ENCODE data around the gene PIGM.
"Not testable (repeated sequence)": the region's sequence is repeated elsewhere in the genome, so short reads cannot be mapped to it uniquely, and the experiment has no call there.

PIGM gene

DNA sequence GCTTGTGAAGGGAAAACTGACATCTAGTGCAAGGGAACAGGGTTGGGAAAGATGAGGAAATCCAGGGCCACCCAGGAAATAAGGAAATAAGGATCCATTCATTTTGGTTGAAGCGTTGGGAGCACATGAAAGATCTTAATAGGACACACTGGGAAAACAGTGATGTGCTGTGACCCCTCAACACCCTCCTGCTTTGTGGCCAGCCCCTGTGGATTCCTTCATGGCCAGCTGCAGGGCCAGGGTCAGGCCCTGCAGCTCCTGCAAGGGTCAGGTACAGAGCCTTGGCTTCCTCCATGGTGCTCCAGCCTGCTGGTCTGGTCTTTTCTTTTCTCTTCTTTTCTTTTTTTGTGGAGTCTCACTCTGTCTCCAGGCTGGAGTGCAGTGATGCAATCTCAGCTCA, 18.8 kb upstream of the PIGM start:
- Histone ChIP-seq H3K18ac (ENCODE audit: low read length) (no peak overlapping the region), H4K91ac (ENCODE audit: low read depth, low read length, poor library complexity) (no peak overlapping the region), H2AK5ac (ENCODE audit: low read depth, low read length) (no peak overlapping the region), H2BK12ac (ENCODE audit: low read length) (no peak overlapping the region), H3K36me3 (replicated peaks in 1 of 2; ENCODE audit: control insufficient read depth in 2 of 2, insufficient read depth in 2 of 2, low read length in 2 of 2) (no peaks in the 10 kb centered on the region), H3K14ac (ENCODE audit: low read length) (no peak overlapping the region), H2BK5ac (ENCODE audit: low read length) (no peak overlapping the region), H4K8ac (ENCODE audit: low read depth, low read length) (no peak overlapping the region), H2BK120ac (ENCODE audit: low read depth, low read length) (no peak overlapping the region), H3K27ac (replicated peaks; ENCODE audit: low read length) (no peak overlapping the region), H3K27me3 (ENCODE audit: control insufficient read depth in 3 of 3, insufficient read depth in 3 of 3, low read depth in 1 of 3, low read length in 3 of 3) (peaks cover 0 to 36% (median 0%) of the 10 kb centered on the region in 3 experiments), H3K4me1 (ENCODE audit: control insufficient read depth in 2 of 2, insufficient read depth in 1 of 2, low read depth in 1 of 2, low read length in 2 of 2) (peaks cover 12 to 35% of the 10 kb centered on the region in 2 donors), H3K4ac (ENCODE audit: low read length) (no peak overlapping the region), H3K9ac (ENCODE audit: low read depth, low read length, poor library complexity) (no peak overlapping the region), H3K23ac (ENCODE audit: low read depth, low read length, poor library complexity) (no peak overlapping the region), H2BK15ac (ENCODE audit: low read length) (no peak overlapping the region), H2AFZ (ENCODE audit: low read length) (no peak overlapping the region), H3K4me2 (ENCODE audit: insufficient read depth, low read length, poor library complexity, severe bottlenecking) (no peak overlapping the region), H3K9me3 (replicated peaks in 1 of 2; ENCODE audit: control insufficient read depth in 2 of 2, insufficient read depth in 1 of 2, low read depth in 1 of 2, low read length in 2 of 2) (peaks cover 2 to 7% of the 10 kb centered on the region in 2 donors), H3K4me3 (ENCODE audit: low read length in 2 of 2) (no peak overlapping the region), H3K79me1 (ENCODE audit: low read depth, low read length) (no peaks in the 10 kb centered on the region)
- no peak for DNase-seq (ENCODE audit: low spot score)
- WGBS, 2 donors (ENCODE audit: extremely low coverage in 2 of 2, insufficient read length in 2 of 2, insufficient replicate concordance in 1 of 2): no CpG with 5 or more reads among the region's 1 CpG

- no CpG with 5 or more reads among the region's 2 CpGs for WGBS, 2 donors (ENCODE audit: extremely low coverage in 2 of 2, insufficient read length in 2 of 2, insufficient replicate concordance in 1 of 2)
Measured at GRCh38 chr1:160050182-160050581, 18.4 kb upstream of the PIGM start.

DNA sequence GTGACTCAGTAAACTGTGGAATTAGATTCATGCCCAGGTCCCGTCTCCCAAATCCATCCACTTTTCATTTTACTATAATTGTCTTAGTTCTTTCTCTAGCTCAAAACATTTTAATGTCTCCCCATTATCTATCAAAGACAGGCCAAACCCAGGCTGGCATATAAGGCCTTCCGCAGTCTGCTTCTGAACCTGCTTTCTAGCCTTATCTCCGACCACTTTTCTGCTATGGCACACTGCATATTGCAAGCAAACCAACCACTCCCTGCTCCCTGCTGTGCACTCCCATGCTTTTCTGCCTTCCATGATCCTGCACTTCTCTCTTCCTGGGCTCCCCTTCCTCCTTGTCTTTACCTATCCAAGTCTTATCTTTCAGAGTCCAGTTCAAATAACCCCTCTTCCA, 17.3 kb upstream of the PIGM start:
- Histone ChIP-seq H2BK120ac (ENCODE audit: low read depth, low read length) (no peak overlapping the region), H3K9me3 (replicated peaks in 1 of 2; ENCODE audit: control insufficient read depth in 2 of 2, insufficient read depth in 1 of 2, low read depth in 1 of 2, low read length in 2 of 2) (peaks cover 2 to 7% of the 10 kb centered on the region in 2 donors), H3K23ac (ENCODE audit: low read depth, low read length, poor library complexity) (no peak overlapping the region), H3K4ac (ENCODE audit: low read length) (no peak overlapping the region), H3K4me1 (ENCODE audit: control insufficient read depth in 2 of 2, insufficient read depth in 1 of 2, low read depth in 1 of 2, low read length in 2 of 2) (peaks cover 11 to 31% of the 10 kb centered on the region in 2 donors), H4K8ac (ENCODE audit: low read depth, low read length) (no peak overlapping the region), H3K4me2 (ENCODE audit: insufficient read depth, low read length, poor library complexity, severe bottlenecking) (no peak overlapping the region), H3K14ac (ENCODE audit: low read length) (peak overlapping the region; percentile 59), H3K36me3 (replicated peaks in 1 of 2; ENCODE audit: control insufficient read depth in 2 of 2, insufficient read depth in 2 of 2, low read length in 2 of 2) (no peaks in the 10 kb centered on the region), H2BK5ac (ENCODE audit: low read length) (no peak overlapping the region), H2AK5ac (ENCODE audit: low read depth, low read length) (no peak overlapping the region), H2AFZ (ENCODE audit: low read length) (no peak overlapping the region), H3K9ac (ENCODE audit: low read depth, low read length, poor library complexity) (no peak overlapping the region), H3K27me3 (ENCODE audit: control insufficient read depth in 3 of 3, insufficient read depth in 3 of 3, low read depth in 1 of 3, low read length in 3 of 3) (peaks cover 0 to 30% (median 0%) of the 10 kb centered on the region in 3 experiments), H3K18ac (ENCODE audit: low read length) (no peak overlapping the region), H4K91ac (ENCODE audit: low read depth, low read length, poor library complexity) (no peak overlapping the region), H3K4me3 (ENCODE audit: low read length in 2 of 2) (no peak overlapping the region), H3K27ac (replicated peaks; ENCODE audit: low read length) (no peak overlapping the region), H2BK12ac (ENCODE audit: low read length) (no peak overlapping the region), H2BK15ac (ENCODE audit: low read length) (no peak overlapping the region), H3K79me1 (ENCODE audit: low read depth, low read length) (no peaks in the 10 kb centered on the region)
- DNase-seq (ENCODE audit: low spot score): no peak
- no CpG with 5 or more reads among the region's 3 CpGs for WGBS, 2 donors (ENCODE audit: extremely low coverage in 2 of 2, insufficient read length in 2 of 2, insufficient replicate concordance in 1 of 2)

More at GRCh38 chr1:160050182-160050581, 18.4 kb upstream of the PIGM start:
- not testable (repeated sequence) for H3K9me3 ChIP-seq (replicated peaks in 1 of 2; ENCODE audit: control insufficient read depth in 2 of 2, insufficient read depth in 1 of 2, low read depth in 1 of 2, low read length in 2 of 2); H2BK5ac ChIP-seq (ENCODE audit: low read length); H2BK12ac ChIP-seq (ENCODE audit: low read length); H3K4me2 ChIP-seq (ENCODE audit: insufficient read depth, low read length, poor library complexity, severe bottlenecking); H3K36me3 ChIP-seq (replicated peaks in 1 of 2; ENCODE audit: control insufficient read depth in 2 of 2, insufficient read depth in 2 of 2, low read length in 2 of 2); H3K27ac ChIP-seq (replicated peaks; ENCODE audit: low read length); H3K18ac ChIP-seq (ENCODE audit: low read length); H2AFZ ChIP-seq (ENCODE audit: low read length); H4K91ac ChIP-seq (ENCODE audit: low read depth, low read length, poor library complexity); H4K8ac ChIP-seq (ENCODE audit: low read depth, low read length); H3K14ac ChIP-seq (ENCODE audit: low read length); H3K79me1 ChIP-seq (ENCODE audit: low read depth, low read length); H3K23ac ChIP-seq (ENCODE audit: low read depth, low read length, poor library complexity); H2AK5ac ChIP-seq (ENCODE audit: low read depth, low read length); H3K4ac ChIP-seq (ENCODE audit: low read length); H3K9ac ChIP-seq (ENCODE audit: low read depth, low read length, poor library complexity); H3K4me3 ChIP-seq (ENCODE audit: low read length in 2 of 2); H2BK120ac ChIP-seq (ENCODE audit: low read depth, low read length); DNase-seq (ENCODE audit: low spot score); H2BK15ac ChIP-seq (ENCODE audit: low read length)
- Histone ChIP-seq H3K27me3 (ENCODE audit: control insufficient read depth in 3 of 3, insufficient read depth in 3 of 3, low read depth in 1 of 3, low read length in 3 of 3) (peaks cover 0 to 32% (median 0%) of the 10 kb centered on the region in 3 experiments), H3K4me1 (ENCODE audit: control insufficient read depth in 2 of 2, insufficient read depth in 1 of 2, low read depth in 1 of 2, low read length in 2 of 2) (peaks cover 12 to 35% of the 10 kb centered on the region in 2 donors)

GRCh38 chr1:160048335-160048734, 16.5 kb upstream of the PIGM start:
- DNase-seq (ENCODE audit: low spot score): no peak

More at GRCh38 chr1:160048335-160048734, 16.5 kb upstream of the PIGM start:
- Histone ChIP-seq H2BK12ac (ENCODE audit: low read length) (no peak overlapping the region), H3K4me3 (ENCODE audit: low read length in 2 of 2) (no peak overlapping the region), H2BK15ac (ENCODE audit: low read length) (no peak overlapping the region), H2BK5ac (ENCODE audit: low read length) (no peak overlapping the region), H3K36me3 (replicated peaks in 1 of 2; ENCODE audit: control insufficient read depth in 2 of 2, insufficient read depth in 2 of 2, low read length in 2 of 2) (no peaks in the 10 kb centered on the region), H3K18ac (ENCODE audit: low read length) (no peak overlapping the region), H3K4me1 (ENCODE audit: control insufficient read depth in 2 of 2, insufficient read depth in 1 of 2, low read depth in 1 of 2, low read length in 2 of 2) (peaks cover 4 to 24% of the 10 kb centered on the region in 2 donors), H3K23ac (ENCODE audit: low read depth, low read length, poor library complexity) (no peak overlapping the region), H2AK5ac (ENCODE audit: low read depth, low read length) (no peak overlapping the region), H3K4me2 (ENCODE audit: insufficient read depth, low read length, poor library complexity, severe bottlenecking) (no peak overlapping the region), H2BK120ac (ENCODE audit: low read depth, low read length) (no peak overlapping the region), H3K14ac (ENCODE audit: low read length) (no peak overlapping the region), H3K9me3 (replicated peaks in 1 of 2; ENCODE audit: control insufficient read depth in 2 of 2, insufficient read depth in 1 of 2, low read depth in 1 of 2, low read length in 2 of 2) (peaks cover 2 to 7% of the 10 kb centered on the region in 2 donors), H2AFZ (ENCODE audit: low read length) (no peak overlapping the region), H3K27me3 (ENCODE audit: control insufficient read depth in 3 of 3, insufficient read depth in 3 of 3, low read depth in 1 of 3, low read length in 3 of 3) (peaks cover 0 to 33% (median 0%) of the 10 kb centered on the region in 3 experiments), H3K4ac (ENCODE audit: low read length) (no peak overlapping the region), H4K8ac (ENCODE audit: low read depth, low read length) (no peak overlapping the region), H4K91ac (ENCODE audit: low read depth, low read length, poor library complexity) (no peak overlapping the region), H3K27ac (replicated peaks; ENCODE audit: low read length) (no peak overlapping the region), H3K79me1 (ENCODE audit: low read depth, low read length) (no peaks in the 10 kb centered on the region), H3K9ac (ENCODE audit: low read depth, low read length, poor library complexity) (no peak overlapping the region)
